ENCODE data around the gene CADPS2.
"Not testable (repeated sequence)": the region's sequence is repeated elsewhere in the genome, so short reads cannot be mapped to it uniquely, and the experiment has no call there.

CADPS2 gene

DNA sequence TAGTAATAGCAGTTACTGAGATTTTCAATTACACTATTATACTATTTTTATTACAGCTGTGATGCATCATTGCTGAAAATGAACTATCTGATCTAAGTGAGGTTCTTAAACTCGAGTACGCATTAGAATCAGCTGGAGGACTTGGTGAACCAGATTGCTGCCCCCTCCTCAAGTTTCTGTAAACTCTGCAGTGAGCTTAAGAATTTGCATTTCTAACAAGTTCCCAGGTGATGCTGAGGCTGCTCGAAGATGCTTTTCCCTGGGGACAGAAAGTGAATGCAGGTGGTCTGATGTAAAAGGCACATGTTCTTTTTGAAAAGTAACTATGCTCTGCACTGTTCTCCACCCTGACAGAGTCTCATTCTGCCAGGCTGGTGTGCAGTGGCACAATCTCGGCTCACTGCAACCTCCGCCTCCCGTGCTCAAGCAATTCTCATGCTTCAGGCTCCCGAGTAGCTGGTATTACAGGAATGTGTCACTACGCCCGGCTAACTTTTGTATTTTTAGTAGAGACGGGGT is 199.8 kb downstream of the CADPS2 start:
- DNase-seq (ENCODE audit: low read depth, low spot score) = no peak
- no peak overlapping the region for H3K4me3 ChIP-seq (ENCODE audit: low read length)

DNA sequence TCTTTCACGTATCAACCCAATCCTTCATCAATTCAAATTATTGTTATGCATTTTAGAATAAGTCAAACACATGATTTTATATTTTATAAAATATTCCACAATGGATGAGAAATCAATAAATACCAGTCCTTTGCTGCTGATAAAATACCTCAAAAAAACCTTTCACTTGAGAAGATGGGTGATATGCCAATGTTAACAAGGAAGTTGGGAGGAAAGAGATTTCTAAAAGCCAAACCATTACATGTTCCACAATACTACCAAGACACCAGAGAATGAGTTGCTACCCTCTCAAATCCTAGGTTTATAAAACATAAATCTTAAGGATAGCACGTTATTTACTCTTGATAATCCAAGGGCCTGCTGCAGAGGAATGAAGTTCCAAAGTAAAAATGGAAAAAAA is 201.8 kb downstream of the CADPS2 start:
- no peak for DNase-seq (ENCODE audit: low read depth, low spot score)
- no peak overlapping the region for H3K4me3 ChIP-seq (ENCODE audit: low read length)

DNA sequence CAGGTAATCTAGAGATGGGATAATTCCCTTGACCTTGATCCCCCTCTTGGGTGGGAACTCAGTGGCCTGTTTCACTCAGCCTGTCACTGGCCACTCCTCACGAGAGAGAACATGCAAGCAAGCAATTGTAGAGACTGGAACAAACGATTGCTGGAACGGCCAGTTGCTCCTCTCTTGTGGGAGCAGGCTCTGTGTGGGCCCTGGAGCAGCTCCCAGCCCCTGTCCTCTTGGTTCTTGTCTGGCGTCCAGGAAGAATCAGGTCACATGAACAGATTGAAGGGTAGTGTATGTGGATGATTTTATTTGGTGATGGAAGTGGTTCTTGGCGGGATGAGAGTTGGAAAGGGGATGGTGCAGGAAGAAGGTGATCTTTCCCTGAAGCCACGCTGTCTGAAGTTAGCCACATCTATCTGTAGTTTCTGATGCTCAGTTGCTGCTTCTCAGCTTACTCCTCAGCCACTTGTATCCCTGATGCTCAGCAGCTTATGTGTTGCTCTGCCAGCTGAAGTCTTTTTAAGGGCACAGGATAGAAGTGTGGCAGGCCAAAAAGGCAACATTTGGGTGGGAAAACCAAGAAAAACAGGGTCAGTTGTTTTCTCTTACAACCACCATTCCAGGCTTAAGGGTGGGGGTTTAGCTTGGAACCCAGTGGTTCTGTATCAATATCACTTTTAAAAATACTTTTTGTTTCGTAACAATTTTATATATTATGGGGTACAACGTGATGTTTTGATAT is 203.3 kb downstream of the CADPS2 start:
- no peak for DNase-seq (ENCODE audit: low read depth, low spot score)
- H3K4me3 ChIP-seq (ENCODE audit: low read length) = no peak overlapping the region

DNA sequence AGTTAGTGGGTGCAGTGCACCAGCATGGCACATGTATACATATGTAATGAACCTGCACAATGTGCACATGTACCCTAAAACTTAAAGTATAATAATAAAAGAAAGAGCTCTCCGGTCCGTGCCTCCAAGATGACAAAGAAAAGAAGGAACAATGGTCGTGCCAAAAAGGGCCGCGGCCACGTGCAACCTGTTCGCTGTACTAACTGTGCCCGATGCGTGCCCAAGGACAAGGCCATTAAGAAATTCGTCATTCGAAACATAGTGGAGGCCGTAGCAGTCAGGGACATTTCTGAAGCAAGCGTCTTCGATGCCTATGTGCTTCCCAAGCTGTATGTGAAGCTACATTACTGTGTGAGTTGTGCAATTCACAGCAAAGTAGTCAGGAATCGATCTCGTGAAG is 205.1 kb downstream of the CADPS2 start:
- DNase-seq (ENCODE audit: low read depth, low spot score); H3K4me3 ChIP-seq (ENCODE audit: low read length): not testable (repeated sequence)

DNA sequence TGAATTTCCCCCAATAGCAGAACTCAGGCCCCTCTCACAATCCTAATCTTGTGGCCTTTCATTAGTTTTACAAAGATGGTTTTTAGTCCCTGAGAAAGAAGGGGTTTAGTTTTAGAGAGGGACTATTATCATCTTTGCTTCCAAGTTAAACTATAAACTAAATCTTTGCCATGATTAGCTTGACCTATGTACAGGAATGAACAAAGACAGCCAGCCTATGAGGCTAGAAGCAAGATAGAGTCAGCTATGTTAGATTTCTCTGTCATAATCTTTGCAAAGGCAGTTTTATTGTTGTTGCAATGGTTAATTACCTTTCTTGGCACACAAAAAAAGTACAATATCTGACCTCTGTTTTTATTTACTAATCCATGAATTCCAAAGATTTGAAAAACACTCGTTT is 206.4 kb downstream of the CADPS2 start:
- H3K4me3 ChIP-seq (ENCODE audit: low read length) = no peak overlapping the region
- DNase-seq (ENCODE audit: low read depth, low spot score) = no peak

DNA sequence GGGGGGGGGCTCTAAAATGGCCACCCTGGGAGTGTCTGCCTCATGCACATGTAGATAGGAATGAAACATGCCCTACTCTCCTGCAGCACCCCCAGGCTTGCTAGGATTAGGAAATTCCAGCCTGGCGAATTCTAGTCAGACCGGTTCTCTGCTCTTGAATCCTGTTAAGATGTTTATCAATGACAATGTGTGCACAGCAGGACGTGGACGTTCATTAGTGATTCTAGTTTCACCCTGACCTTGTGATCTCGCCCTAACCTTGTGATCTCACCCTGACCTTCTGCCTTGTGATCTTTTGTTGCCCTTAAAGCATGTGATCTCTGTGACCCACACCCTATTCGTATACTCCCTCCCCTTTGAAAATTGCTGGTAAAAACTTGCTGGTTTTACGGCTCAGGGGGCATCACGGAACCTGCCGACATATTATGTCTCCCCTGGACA is 207.0 kb downstream of the CADPS2 start:
- not testable (repeated sequence) for DNase-seq (ENCODE audit: low read depth, low spot score); H3K4me3 ChIP-seq (ENCODE audit: low read length)

DNA sequence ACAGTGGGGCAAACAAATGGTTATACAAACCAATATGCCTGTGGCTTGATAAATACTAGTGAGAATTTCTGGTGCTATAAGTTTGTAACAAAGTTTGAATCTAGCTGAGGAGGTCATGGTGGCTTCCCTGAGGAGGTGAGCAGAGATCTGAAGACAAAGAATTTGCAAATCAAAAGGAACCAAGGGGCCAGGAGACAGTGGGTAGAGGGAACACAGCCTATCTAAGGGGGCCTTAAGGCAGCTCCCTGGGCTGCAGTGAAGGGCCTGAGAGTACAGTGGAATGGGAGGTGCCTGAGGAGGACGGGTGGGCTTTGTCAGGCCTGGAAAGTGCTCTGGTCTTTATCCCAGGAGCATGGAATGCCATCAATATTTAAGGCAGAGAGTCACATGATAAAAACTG is 209.1 kb downstream of the CADPS2 start:
- no peak for DNase-seq (ENCODE audit: low read depth, low spot score)
- no peak overlapping the region for H3K4me3 ChIP-seq (ENCODE audit: low read length)

DNA sequence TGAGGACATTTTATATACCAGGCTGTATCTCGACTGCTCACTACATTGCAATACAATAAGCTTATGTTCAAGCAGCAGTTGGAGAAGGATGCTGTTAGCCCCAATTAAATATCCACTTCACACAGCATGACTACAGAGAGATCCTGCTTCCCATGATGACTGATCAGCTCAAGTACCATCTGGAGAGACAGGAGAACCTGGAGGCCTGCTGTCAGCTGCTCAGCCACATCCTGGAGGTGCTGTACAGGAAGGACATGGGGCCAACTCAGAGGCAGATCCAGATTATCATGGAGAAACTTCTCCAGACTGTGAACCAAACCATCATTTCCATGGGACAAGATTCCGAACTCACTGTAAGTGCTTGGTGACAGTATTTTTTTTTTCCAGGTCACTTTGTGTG is 209.8 kb downstream of the CADPS2 start:
- H3K4me3 ChIP-seq (ENCODE audit: low read length) = no peak overlapping the region
- no peak for DNase-seq (ENCODE audit: low read depth, low spot score)

DNA sequence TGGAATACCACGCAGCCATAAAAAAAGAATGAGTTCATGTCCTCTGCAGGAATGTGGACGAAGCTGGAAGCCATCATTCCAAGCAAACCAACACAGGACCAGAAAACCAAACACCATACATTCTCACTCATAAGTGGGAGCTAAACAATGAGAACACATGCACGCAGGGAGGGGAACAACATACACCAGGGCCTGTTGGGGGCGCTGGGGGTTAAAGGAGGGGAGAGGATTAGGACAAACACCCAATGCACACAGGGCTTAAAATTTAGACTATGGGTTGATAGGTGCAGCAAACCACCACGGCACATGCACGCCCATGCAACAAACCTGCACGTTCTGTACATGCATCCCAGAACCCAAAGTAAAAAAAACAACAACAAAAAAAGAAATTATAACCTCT is 210.6 kb downstream of the CADPS2 start:
- no peak overlapping the region for H3K4me3 ChIP-seq (ENCODE audit: low read length)
- DNase-seq (ENCODE audit: low read depth, low spot score) = no peak

DNA sequence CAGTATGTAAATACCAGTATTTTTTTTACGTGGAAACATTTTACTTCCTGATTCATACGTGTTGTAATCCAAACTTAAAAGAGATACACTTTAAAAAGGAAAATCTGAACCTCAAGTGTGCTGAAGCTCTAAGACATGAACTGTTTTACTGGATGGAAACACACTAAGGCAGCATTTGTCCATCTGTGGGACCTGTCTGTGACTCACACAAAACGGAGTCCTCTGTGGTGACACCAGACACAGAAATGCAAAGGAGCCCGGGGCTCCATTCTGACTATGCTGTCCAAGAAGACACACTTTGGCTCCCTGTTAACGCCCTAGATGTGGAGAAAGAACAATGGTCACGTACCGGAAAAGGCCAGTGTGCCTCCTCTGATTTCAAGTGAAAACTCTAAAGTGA is 211.2 kb downstream of the CADPS2 start:
- DNase-seq (ENCODE audit: low read depth, low spot score) = no peak
- H3K4me3 ChIP-seq (ENCODE audit: low read length) = no peak overlapping the region

DNA sequence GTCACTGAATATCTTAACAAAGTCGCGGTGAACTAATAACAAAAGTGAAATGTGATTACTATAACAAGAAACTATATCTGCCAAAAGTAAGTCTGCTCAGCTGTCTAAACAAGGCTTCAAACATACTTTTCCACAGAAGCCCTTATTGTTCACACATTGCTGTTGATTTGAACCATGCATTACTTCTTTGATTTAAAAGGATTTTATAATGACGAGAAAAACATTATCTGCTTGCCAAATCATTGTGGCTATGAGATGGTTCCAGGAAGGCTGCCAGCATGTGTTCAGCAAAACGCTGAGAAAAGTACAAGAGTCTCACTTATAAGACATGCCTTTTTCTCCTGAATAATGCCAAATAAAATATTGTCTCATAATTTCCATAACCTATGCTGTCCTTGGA is 211.8 kb downstream of the CADPS2 start:
- no peak for DNase-seq (ENCODE audit: low read depth, low spot score)
- no peak overlapping the region for H3K4me3 ChIP-seq (ENCODE audit: low read length)

DNA sequence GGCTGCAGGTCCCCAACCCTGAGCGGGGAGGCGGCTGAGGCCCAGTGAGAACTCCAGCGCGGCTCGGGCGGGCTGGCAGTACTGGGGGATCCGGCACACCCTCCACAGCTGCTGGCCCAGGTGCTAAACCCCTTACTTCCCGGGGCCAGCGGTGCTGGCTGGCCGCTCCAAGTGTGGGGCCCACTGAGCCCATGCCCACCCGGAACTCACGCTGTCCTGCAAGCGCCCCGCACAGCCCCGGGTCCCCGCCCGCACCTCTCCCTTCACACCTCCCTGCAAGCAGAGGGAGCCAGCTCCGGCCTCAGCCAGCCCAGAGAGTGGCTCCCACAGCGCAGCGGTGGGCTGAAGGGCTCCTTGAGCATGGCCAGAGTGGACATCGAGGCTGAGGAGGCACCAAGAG is 212.3 kb downstream of the CADPS2 start:
- DNase-seq (ENCODE audit: low read depth, low spot score) = no peak
- no peak overlapping the region for H3K4me3 ChIP-seq (ENCODE audit: low read length)

DNA sequence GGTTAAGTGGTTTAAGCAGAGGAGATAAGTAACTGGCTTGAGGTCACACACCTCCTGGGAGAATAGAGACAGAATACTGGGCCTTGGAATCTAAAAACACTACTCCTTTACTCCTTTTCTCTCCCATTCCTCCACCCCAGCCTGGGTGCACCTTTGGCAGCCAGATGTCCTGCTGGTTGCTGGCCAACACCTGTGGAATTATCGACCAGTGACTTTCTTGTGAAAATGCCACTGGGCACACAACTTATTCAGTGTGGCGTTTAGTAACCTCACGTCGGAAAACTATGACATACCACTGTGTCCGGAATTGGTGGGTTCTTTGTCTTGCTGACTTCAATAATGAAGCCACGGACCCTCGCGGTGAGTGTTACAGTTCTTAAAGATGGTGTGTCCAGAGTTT is 213.7 kb downstream of the CADPS2 start:
- no peak overlapping the region for H3K4me3 ChIP-seq (ENCODE audit: low read length)

DNA sequence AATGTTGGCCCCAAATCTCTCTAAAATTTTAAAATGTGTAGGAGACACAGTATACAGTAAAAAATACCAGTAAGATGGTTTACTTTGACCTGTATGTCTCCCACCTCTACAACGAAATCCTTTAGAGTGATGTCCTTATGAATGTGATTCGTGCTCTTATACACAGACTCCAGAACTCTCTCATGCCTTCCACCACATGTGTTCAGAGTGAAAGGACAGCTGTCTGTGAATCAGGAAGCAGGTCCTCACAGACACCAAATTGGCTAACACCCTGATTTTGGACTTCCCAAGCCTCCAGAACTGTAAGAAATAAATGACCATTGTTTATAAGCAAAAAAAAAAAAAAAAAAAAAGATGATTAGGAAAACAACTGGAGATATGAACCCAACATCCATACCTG is 222.5 kb downstream of the CADPS2 start:
- no peak overlapping the region for H3K4me3 ChIP-seq (ENCODE audit: low read length)
- no peak for DNase-seq (ENCODE audit: low read depth, low spot score)

More for the DNA sequence above, 213.7 kb downstream of the CADPS2 start:
- DNase-seq (ENCODE audit: low read depth, low spot score) = no peak

DNA sequence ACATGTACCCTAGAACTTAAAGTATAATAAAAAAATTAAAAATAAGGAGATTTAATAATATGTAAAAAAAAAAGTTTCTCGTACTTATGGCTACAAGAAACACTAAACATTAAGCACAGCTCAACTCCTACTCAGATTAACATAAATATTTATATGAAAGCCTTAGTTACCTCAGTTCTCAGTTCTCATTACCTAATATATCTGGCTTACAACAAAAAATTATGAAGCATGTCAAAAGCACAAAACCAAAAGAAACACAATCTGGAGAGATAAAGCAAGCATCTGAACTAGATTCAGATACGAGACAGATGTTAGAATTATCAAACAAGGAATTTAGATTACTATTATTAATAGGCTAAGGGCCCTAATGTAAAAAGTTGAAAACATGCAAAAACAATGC is 227.4 kb downstream of the CADPS2 start:
- H3K4me3 ChIP-seq (ENCODE audit: low read length) = no peak overlapping the region
- no peak for DNase-seq (ENCODE audit: low read depth, low spot score)

DNA sequence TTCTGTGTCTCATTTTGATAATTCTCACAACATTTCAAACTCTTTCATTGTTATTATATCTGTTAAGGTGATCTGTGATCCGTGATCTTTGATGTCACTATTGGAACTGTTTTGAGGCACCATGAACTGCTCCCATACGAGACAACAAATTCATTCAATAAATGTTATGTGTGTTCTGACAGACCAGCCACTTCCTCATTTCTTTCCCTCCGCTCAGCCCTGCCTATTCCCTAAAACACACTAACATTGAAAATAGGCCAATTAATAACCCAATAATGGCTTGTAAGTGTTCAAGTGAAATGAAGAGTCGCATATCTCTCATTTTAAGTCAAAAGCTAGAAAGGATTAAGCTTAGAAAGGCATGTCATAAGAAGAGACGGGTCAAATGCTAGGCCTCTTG is 232.6 kb downstream of the CADPS2 start:
- no peak for DNase-seq (ENCODE audit: low read depth, low spot score)
- H3K4me3 ChIP-seq (ENCODE audit: low read length) = no peak overlapping the region

DNA sequence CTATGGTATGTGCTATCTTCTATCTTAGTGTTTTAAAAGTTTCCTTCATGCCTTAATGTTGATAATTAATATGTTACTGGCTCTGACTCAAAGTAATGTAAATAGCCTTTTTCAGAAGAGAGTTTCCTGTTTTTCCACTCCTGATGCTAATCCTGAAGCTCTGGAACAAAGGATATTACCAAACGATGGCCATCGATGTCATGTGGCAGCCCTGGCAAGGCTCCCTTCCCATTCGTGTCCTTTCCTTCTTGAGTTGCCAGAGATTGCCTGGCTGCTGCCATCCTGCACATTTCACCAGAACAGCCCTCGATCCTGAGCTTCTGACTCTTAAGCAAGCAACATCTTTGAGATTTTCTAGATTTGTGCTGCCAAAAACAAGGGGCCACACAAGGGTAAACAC is 233.4 kb downstream of the CADPS2 start:
- no peak for DNase-seq (ENCODE audit: low read depth, low spot score)
- H3K4me3 ChIP-seq (ENCODE audit: low read length) = no peak overlapping the region

DNA sequence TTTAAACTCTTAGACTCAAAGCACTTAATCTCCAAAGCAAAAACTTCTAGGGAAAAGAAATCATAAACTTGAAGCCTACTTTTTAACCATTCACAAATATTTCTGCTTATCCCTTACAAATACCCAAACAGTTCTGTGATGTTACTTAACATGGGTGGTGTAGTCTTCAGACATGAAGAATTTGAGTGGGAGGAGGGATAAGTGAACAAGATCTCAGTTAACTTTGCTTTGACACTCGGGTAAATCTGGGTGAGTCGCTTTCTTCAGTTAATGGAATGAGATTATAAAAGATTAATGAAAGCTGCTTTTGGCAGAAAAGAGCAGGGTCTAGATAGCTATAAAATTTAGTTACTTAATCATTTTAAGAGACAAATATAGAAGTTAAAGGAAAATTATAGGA is 234.8 kb downstream of the CADPS2 start:
- no peak for DNase-seq (ENCODE audit: low read depth, low spot score)

DNA sequence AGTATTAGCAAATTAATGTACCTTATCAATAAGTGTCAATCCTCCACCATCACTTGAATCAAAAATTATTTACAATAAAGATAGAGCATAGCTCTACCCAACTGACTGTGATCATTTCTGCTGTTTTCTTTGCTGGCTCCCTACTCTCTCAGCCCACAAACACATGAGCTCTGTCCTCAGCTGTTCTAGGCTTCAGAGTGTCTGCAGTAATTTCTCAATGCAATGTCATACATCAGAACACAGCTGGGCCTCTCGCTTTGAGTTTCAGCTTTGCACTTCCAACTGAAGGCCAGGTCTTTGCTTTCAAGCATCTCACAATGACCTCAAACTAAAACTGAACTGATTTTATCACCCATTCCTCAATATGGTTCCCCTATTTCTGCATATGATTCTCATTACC is 243.0 kb downstream of the CADPS2 start:
- no peak overlapping the region for H3K4me3 ChIP-seq (ENCODE audit: low read length)
- DNase-seq (ENCODE audit: low read depth, low spot score) = no peak

More for the DNA sequence above, 234.8 kb downstream of the CADPS2 start:
- H3K4me3 ChIP-seq (ENCODE audit: low read length) = no peak overlapping the region

DNA sequence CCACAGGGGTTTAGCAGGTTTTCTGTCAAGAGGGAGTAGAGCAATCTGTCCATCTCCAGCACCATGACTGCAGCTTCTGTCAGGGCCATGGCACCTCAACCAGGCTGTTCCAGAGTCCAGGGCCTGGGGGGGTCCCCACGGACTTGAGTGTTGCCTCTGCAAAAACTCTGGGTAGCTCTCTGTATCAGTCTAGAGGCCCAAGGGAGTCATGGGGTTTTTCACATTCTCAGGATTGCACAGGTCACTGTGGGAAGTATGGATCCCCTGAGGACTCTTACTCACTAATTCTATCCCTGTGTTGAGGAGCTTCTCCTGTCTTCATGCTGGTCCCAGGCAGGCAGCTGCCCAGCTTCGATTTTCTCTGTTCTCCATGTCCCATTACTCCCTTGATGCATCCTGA is 247.8 kb downstream of the CADPS2 start:
- DNase-seq (ENCODE audit: low read depth, low spot score) = no peak
- H3K4me3 ChIP-seq (ENCODE audit: low read length) = no peak overlapping the region

DNA sequence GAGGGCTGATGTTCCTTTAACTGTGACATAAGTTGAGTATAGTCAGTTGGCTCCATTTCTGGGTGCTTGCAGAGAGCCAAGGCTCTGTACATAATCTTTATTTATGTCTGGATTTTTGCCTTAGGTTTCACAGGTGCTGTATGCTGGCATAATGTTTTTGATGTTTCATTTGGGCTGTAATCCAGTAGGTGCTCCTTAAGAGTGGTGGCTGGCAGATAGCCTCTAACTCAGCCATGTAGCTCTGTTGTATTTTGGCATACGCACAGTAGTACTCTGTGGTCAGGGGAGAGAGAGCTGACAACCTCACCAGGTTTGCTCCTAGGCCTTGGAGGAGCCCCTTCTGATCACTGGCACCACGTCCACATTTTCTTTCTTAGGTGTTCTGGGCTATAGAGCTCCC is 248.5 kb downstream of the CADPS2 start:
- DNase-seq (ENCODE audit: low read depth, low spot score) = no peak
- H3K4me3 ChIP-seq (ENCODE audit: low read length) = no peak overlapping the region

All from Jurkat, Clone E6-1 (cell line).